Loucy (cell line): Measurements from ENCODE around the gene ACE.

Experiments
- H2AFZ ChIP-seq: fragments of 200-600 bp; sonication (generic); 2 replicates; pipeline ENCODE4 v1.6.0; 2016; ENCODE audit warnings: antibody characterized with exemption, mild to moderate bottlenecking, low read length, moderate library complexity
- H3F3A ChIP-seq: fragments of 200-600 bp; 2 replicates; pipeline ENCODE4 v1.6.0; 2016; ENCODE audit warnings: antibody characterized with exemption, low read depth, mild to moderate bottlenecking
- H3K27me3 ChIP-seq: fragments of 200-600 bp; sonication (generic); 2 replicates; pipeline ENCODE4 v1.6.1; 2014; ENCODE audit warnings: low read length, mild to moderate bottlenecking; ENCODE audit not compliant: insufficient read depth, poor library complexity, severe bottlenecking
- H3K36me3 ChIP-seq: fragments of 200-600 bp; sonication (generic); 2 replicates; pipeline ENCODE4 v1.6.1; 2016; ENCODE audit warnings: low read length; ENCODE audit not compliant: insufficient read depth
- H3K4me1 ChIP-seq: fragments of 200-600 bp; sonication (generic); 2 replicates; pipeline ENCODE4 v1.5.1; 2014; ENCODE audit warnings: low read length, mild to moderate bottlenecking; ENCODE audit not compliant: insufficient read depth, poor library complexity, severe bottlenecking
- H3K4me2 ChIP-seq: fragments of 200-600 bp; sonication (generic); 2 replicates; pipeline ENCODE4 v1.6.0; 2014; ENCODE audit warnings: antibody characterized with exemption, low read length, low read depth, mild to moderate bottlenecking; ENCODE audit not compliant: poor library complexity, severe bottlenecking
- H3K4me3 ChIP-seq: fragments of 200-600 bp; sonication (generic); 2 replicates; pipeline ENCODE4 v1.5.1; 2014; ENCODE audit warnings: low read length, mild to moderate bottlenecking, mixed read lengths; ENCODE audit not compliant: poor library complexity, severe bottlenecking
- H3K79me2 ChIP-seq: fragments of 200-600 bp; sonication (generic); 2 replicates; pipeline ENCODE4 v1.6.1; 2014; ENCODE audit warnings: low read length; ENCODE audit not compliant: insufficient read depth
- H3K9ac ChIP-seq: fragments of 200-600 bp; sonication (generic); 2 replicates; pipeline ENCODE4 v1.6.0; 2014; ENCODE audit warnings: mild to moderate bottlenecking, low read depth, low read length, moderate library complexity; ENCODE audit not compliant: poor library complexity, severe bottlenecking
- H3K9me2 ChIP-seq: fragments of 200-600 bp; sonication (generic); replicated peaks from 2 replicates; pipeline ENCODE4 v1.6.1; 2016; ENCODE audit warnings: low read depth, low read length, mixed read lengths
- H3K9me3 ChIP-seq: fragments of 200-600 bp; sonication (generic); 2 replicates; pipeline ENCODE4 v1.6.1; 2014; ENCODE audit warnings: mild to moderate bottlenecking, antibody characterized with exemption, low read length, low read depth; ENCODE audit not compliant: insufficient read depth
- H4K20me1 ChIP-seq: fragments of 200-600 bp; sonication (generic); 2 replicates; pipeline ENCODE4 v1.6.0; 2014; ENCODE audit warnings: antibody characterized with exemption, low read length, mild to moderate bottlenecking; ENCODE audit not compliant: insufficient read depth, poor library complexity, severe bottlenecking
- EZH2phosphoT487 ChIP-seq: fragments of 200-600 bp; IDR thresholded peaks from 2 replicates; pipeline ENCODE4 v1.6.1; 2018; ENCODE audit warnings: antibody characterized with exemption, mild to moderate bottlenecking, moderate library complexity, borderline replicate concordance
- TF ChIP-seq, protein P1 (sequence below): fragments of 200-600 bp; sonication (generic); conservative IDR thresholded peaks from 2 replicates; pipeline ENCODE4 v1.5.1; 2014; ENCODE audit warnings: mild to moderate bottlenecking, antibody characterized with exemption, low read length

The ACE gene

GRCh38 chr17:63434951-63435571 is 41.8 kb upstream of the ACE start:
- Histone ChIP-seq H3K9me2 (no peaks in the 10 kb centered on the region), H3F3A (no peaks in the 10 kb centered on the region), H3K4me3 (no peak overlapping the region), H3K9me3 (no peaks in the 10 kb centered on the region), H3K9ac (no peak overlapping the region), H2AFZ (no peak overlapping the region), H3K36me3 (no peaks in the 10 kb centered on the region), H3K27me3 (no peaks in the 10 kb centered on the region), H4K20me1 (no peaks in the 10 kb centered on the region), H3K4me2 (peak overlapping the region; percentile 21), H3K4me1 (peaks cover 60% of the 10 kb centered on the region), H3K79me2 (no peaks in the 10 kb centered on the region)
- no peak for TF ChIP-seq EZH2phosphoT487
- TF ChIP-seq, protein P1, sequence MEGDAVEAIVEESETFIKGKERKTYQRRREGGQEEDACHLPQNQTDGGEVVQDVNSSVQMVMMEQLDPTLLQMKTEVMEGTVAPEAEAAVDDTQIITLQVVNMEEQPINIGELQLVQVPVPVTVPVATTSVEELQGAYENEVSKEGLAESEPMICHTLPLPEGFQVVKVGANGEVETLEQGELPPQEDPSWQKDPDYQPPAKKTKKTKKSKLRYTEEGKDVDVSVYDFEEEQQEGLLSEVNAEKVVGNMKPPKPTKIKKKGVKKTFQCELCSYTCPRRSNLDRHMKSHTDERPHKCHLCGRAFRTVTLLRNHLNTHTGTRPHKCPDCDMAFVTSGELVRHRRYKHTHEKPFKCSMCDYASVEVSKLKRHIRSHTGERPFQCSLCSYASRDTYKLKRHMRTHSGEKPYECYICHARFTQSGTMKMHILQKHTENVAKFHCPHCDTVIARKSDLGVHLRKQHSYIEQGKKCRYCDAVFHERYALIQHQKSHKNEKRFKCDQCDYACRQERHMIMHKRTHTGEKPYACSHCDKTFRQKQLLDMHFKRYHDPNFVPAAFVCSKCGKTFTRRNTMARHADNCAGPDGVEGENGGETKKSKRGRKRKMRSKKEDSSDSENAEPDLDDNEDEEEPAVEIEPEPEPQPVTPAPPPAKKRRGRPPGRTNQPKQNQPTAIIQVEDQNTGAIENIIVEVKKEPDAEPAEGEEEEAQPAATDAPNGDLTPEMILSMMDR, result peak; percentile 66

GRCh38 chr17:63435681-63436522 is 41.0 kb upstream of the ACE start:
- Histone ChIP-seq H3K9ac (no peak overlapping the region), H3F3A (no peaks in the 10 kb centered on the region), H3K9me2 (no peaks in the 10 kb centered on the region), H4K20me1 (no peaks in the 10 kb centered on the region), H2AFZ (no peak overlapping the region), H3K79me2 (no peaks in the 10 kb centered on the region), H3K4me3 (no peak overlapping the region), H3K36me3 (no peaks in the 10 kb centered on the region), H3K4me2 (no peak overlapping the region), H3K9me3 (no peaks in the 10 kb centered on the region), H3K4me1 (peaks cover 61% of the 10 kb centered on the region), H3K27me3 (no peaks in the 10 kb centered on the region)
- TF ChIP-seq, protein P1, result peak; percentile 8; the same call in 1 of the 2 replicates
- TF ChIP-seq EZH2phosphoT487, result no peak

GRCh38 chr17:63436523-63437110 is 40.2 kb upstream of the ACE start:
- Histone ChIP-seq H3K9me3 (no peaks in the 10 kb centered on the region), H4K20me1 (no peaks in the 10 kb centered on the region), H3K9me2 (no peaks in the 10 kb centered on the region), H3K36me3 (no peaks in the 10 kb centered on the region), H2AFZ (no peak overlapping the region), H3K4me2 (no peak overlapping the region), H3F3A (no peaks in the 10 kb centered on the region), H3K79me2 (no peaks in the 10 kb centered on the region), H3K9ac (no peak overlapping the region), H3K4me1 (peaks cover 60% of the 10 kb centered on the region), H3K27me3 (no peaks in the 10 kb centered on the region), H3K4me3 (no peak overlapping the region)
- TF ChIP-seq, protein P1, result peak; percentile 31; the same call in 1 of the 2 replicates
- no peak for TF ChIP-seq EZH2phosphoT487
